MG63 (cell line): ENCODE results near the gene DR1. TPM values are rescaled to one million over a fixed set of nuclear protein-coding genes. Genes with fewer than 3 reads are reported as not detected.

ENCODE experiments used
- DNase-seq: peaks from one replicate; pipeline ENCODE4 v3.0.0-alpha.2; 2020
- H3K27me3 ChIP-seq: fragments of 250-450 bp; sonication (Bioruptor Pico); 2 replicates; pipeline ENCODE4 v1.5.1; 2020; ENCODE audit warnings: mild to moderate bottlenecking, moderate library complexity
- H3K36me3 ChIP-seq: fragments of 250-450 bp; sonication (Bioruptor Pico); 2 replicates; pipeline ENCODE4 v1.5.1; 2020; ENCODE audit warnings: mild to moderate bottlenecking, moderate library complexity
- H3K4me3 ChIP-seq: fragments of 250-450 bp; sonication (Bioruptor Pico); 2 replicates; pipeline ENCODE4 v1.5.1; 2020; ENCODE audit warnings: mild to moderate bottlenecking, moderate library complexity
- H3K9me3 ChIP-seq: fragments of 250-450 bp; sonication (Bioruptor Pico); 2 replicates; pipeline ENCODE4 v1.5.1; 2020; ENCODE audit warnings: mild to moderate bottlenecking, moderate library complexity
- total RNA-seq: library from RNA; depleted of rRNA; stranded (reverse); fragments of >200 nt; shearing (Covaris generic); gene quantifications from 2 replicates; pipeline ENCODE4 v1.2.3, GENCODE V29; 2014; ENCODE audit warnings: low replicate concordance; rRNA removed

The DR1 gene
- total RNA-seq, 1 experiment from 2014 or later = 50.0 TPM

- no peaks in the 10 kb centered on the region for H3K9me3 ChIP-seq
- H3K4me3 ChIP-seq = no peak overlapping the region
- H3K27me3 ChIP-seq = no peaks in the 10 kb centered on the region
- no peaks in the 10 kb centered on the region for H3K36me3 ChIP-seq
- no peak for DNase-seq
Measured at GRCh38 chr1:93416183-93416582, 70.5 kb downstream of the DR1 start.

Other genes starting within 250 kb of the DR1 start
- 5.8 and 6.0 TPM in 2 replicates for gene TMED5, start 165.5 kb upstream of the DR1 start, total RNA-seq
- 5.5 and 42.1 TPM in 2 replicates for gene CCDC18, start 165.2 kb upstream of the DR1 start, total RNA-seq
- 1.2 and 1.5 TPM in 2 replicates for gene FNBP1L, start 102.2 kb downstream of the DR1 start, total RNA-seq